HepG2 (cell line): ENCODE measurements around the gene KCNJ14. TPM values are rescaled to one million over a fixed set of nuclear protein-coding genes. Genes with fewer than 3 reads are reported as not detected.

Experiments
- KAT7 ChIP-seq: IDR thresholded peaks from 2 replicates; pipeline ENCODE4 v1.6.1; 2018; ENCODE audit warnings: borderline replicate concordance, missing compliant biosample characterization
- ONECUT2 ChIP-seq: sonication (generic); formaldehyde crosslinking; IDR thresholded peaks from 2 replicates; pipeline ENCODE4 v1.4.0; 2020; ENCODE audit warnings: missing genetic modification reagents
- PPARG ChIP-seq: conservative IDR thresholded peaks from 2 replicates; pipeline ENCODE4 v1.6.1; 2016; ENCODE audit warnings: missing biosample characterization, missing genetic modification reagents
- ZC3H4 ChIP-seq: sonication (generic); formaldehyde crosslinking; IDR thresholded peaks from 2 replicates; pipeline ENCODE4 v1.4.0; 2020; ENCODE audit warnings: missing genetic modification reagents, borderline replicate concordance
- ZKSCAN1 ChIP-seq: fragments of 150-350 bp; IDR thresholded peaks from 2 replicates; pipeline ENCODE4 v1.6.1; 2014; ENCODE audit warnings: low read length
- polyA plus RNA-seq, 8 experiments: library from polyadenylated mRNA; depleted of rRNA in 3 of 8; stranded (reverse) in 7 of 8; unstranded in 1 of 8; fragments of >200 nt; fragmentation: Illumina TruSeq in 4 of 8; extraction: Trizol in 4 of 8; gene quantifications; 2 replicates each; pipeline versions ENCODE4 v1.2.1 to v1.2.3, GENCODE V29; 2011 to 2016; ENCODE audit warnings: low read depth in 4 of 8, missing spikeins in 1 of 8, mixed read lengths in 1 of 8; ENCODE audit not compliant: insufficient read depth in 1 of 8
- total RNA-seq, 5 experiments: library from RNA; depleted of rRNA; stranded (reverse); fragments of >200 nt; fragmentation: Illumina TruSeq; extraction: Trizol; gene quantifications; 2 replicates each; pipeline ENCODE4 v1.2.3, GENCODE V29; 2016; ENCODE audit warnings: low read depth in 1 of 5
- TF ChIP-seq, protein P1 (sequence below): fragments of 450-650 bp; IDR thresholded peaks from 2 replicates; pipeline ENCODE4 v1.6.1; 2017; ENCODE audit warnings: mild to moderate bottlenecking
- TF ChIP-seq, protein P2 (sequence below): sonication (generic); formaldehyde crosslinking; IDR thresholded peaks from 2 replicates; pipeline ENCODE4 v1.5.0; 2020; ENCODE audit warnings: missing genetic modification reagents
- TF ChIP-seq, protein P3 (sequence below), 2 experiments: fragments of 450-650 bp in 1 of 2; sonication (generic) in 1 of 2; formaldehyde crosslinking in 1 of 2; IDR thresholded peaks; 2 replicates each; pipeline versions ENCODE4 v1.6.1 to v1.8.0; 2016 to 2022; ENCODE audit warnings: antibody characterized with exemption in 1 of 2, mild to moderate bottlenecking in 1 of 2, missing genetic modification reagents in 1 of 2
- TF ChIP-seq, protein P4 (sequence below): fragments of 450-650 bp; IDR thresholded peaks from 2 replicates; pipeline ENCODE4 v1.6.1; 2016
- TF ChIP-seq, protein P5 (sequence below): sonication (generic); formaldehyde crosslinking; IDR thresholded peaks from 2 replicates; pipeline ENCODE4 v1.4.0; 2020; ENCODE audit warnings: missing genetic modification reagents, borderline replicate concordance

KCNJ14 gene
- total and polyA plus RNA-seq, 2 of the 13 experiments (the other 11 are each of a cell fraction or from before 2014, with no cell fraction given): 0.20 to 0.51 TPM

DNA sequence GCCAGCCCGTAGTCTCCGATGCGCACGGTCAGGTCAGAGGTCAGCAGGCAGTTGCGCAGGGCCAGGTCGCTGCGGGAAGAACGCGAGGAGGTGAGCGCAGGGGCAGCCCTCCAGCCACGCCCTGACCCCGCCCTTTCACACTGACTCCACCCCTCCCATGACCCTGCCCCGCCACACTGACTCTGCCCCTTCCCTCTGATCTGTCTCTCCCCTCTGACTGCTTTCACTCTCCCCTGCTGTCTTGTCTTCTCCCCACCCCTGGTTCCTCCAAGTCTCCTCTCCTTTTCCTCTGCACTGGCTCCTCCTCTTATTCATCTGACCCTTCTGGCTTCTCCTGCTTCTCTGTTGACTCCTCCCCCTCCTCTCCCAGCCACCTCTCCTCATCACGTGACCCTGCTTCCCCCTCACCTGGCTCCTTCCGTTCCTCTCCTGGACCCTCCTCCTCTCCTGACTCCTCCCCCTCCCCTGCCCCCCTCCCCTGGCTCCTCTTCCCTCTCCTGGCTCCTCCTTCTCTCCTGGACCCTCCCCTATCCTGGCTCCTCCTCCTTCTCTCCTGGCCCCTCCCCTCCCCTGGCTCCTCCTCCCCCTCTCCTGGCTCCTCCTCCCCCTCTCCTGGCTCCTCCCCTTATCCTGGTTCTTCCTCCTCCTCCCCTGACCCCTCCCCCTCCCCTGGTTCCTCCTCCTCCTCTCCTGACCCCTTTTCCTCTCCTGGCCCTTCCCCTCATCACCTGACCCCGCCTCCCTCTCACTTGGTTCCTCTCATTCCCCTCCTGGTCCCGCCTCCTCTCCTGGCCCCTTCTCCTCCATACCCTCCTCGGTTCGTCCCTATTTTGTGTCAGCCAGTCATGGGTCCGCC is 46.3 kb downstream of the KCNJ14 start (continued):
- TF ChIP-seq, protein P1, sequence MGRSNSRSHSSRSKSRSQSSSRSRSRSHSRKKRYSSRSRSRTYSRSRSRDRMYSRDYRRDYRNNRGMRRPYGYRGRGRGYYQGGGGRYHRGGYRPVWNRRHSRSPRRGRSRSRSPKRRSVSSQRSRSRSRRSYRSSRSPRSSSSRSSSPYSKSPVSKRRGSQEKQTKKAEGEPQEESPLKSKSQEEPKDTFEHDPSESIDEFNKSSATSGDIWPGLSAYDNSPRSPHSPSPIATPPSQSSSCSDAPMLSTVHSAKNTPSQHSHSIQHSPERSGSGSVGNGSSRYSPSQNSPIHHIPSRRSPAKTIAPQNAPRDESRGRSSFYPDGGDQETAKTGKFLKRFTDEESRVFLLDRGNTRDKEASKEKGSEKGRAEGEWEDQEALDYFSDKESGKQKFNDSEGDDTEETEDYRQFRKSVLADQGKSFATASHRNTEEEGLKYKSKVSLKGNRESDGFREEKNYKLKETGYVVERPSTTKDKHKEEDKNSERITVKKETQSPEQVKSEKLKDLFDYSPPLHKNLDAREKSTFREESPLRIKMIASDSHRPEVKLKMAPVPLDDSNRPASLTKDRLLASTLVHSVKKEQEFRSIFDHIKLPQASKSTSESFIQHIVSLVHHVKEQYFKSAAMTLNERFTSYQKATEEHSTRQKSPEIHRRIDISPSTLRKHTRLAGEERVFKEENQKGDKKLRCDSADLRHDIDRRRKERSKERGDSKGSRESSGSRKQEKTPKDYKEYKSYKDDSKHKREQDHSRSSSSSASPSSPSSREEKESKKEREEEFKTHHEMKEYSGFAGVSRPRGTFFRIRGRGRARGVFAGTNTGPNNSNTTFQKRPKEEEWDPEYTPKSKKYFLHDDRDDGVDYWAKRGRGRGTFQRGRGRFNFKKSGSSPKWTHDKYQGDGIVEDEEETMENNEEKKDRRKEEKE: no peak
- TF ChIP-seq PPARG (CRISPR knock-in tag) (no peak), ZKSCAN1 (no peak), ZC3H4 (CRISPR knock-in tag) (no peak), KAT7 (no peak), ONECUT2 (CRISPR knock-in tag) (no peak)
- TF ChIP-seq, protein P2, sequence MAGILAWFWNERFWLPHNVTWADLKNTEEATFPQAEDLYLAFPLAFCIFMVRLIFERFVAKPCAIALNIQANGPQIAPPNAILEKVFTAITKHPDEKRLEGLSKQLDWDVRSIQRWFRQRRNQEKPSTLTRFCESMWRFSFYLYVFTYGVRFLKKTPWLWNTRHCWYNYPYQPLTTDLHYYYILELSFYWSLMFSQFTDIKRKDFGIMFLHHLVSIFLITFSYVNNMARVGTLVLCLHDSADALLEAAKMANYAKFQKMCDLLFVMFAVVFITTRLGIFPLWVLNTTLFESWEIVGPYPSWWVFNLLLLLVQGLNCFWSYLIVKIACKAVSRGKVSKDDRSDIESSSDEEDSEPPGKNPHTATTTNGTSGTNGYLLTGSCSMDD: no peak
- TF ChIP-seq, protein P3, sequence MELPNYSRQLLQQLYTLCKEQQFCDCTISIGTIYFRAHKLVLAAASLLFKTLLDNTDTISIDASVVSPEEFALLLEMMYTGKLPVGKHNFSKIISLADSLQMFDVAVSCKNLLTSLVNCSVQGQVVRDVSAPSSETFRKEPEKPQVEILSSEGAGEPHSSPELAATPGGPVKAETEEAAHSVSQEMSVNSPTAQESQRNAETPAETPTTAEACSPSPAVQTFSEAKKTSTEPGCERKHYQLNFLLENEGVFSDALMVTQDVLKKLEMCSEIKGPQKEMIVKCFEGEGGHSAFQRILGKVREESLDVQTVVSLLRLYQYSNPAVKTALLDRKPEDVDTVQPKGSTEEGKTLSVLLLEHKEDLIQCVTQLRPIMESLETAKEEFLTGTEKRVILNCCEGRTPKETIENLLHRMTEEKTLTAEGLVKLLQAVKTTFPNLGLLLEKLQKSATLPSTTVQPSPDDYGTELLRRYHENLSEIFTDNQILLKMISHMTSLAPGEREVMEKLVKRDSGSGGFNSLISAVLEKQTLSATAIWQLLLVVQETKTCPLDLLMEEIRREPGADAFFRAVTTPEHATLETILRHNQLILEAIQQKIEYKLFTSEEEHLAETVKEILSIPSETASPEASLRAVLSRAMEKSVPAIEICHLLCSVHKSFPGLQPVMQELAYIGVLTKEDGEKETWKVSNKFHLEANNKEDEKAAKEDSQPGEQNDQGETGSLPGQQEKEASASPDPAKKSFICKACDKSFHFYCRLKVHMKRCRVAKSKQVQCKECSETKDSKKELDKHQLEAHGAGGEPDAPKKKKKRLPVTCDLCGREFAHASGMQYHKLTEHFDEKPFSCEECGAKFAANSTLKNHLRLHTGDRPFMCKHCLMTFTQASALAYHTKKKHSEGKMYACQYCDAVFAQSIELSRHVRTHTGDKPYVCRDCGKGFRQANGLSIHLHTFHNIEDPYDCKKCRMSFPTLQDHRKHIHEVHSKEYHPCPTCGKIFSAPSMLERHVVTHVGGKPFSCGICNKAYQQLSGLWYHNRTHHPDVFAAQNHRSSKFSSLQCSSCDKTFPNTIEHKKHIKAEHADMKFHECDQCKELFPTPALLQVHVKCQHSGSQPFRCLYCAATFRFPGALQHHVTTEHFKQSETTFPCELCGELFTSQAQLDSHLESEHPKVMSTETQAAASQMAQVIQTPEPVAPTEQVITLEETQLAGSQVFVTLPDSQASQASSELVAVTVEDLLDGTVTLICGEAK (IDR thresholded peaks at IDR 0.05): no peak
- TF ChIP-seq, protein P3 (CRISPR knock-in tag; IDR thresholded peaks at IDR 0.05): no peak
- TF ChIP-seq, protein P4, sequence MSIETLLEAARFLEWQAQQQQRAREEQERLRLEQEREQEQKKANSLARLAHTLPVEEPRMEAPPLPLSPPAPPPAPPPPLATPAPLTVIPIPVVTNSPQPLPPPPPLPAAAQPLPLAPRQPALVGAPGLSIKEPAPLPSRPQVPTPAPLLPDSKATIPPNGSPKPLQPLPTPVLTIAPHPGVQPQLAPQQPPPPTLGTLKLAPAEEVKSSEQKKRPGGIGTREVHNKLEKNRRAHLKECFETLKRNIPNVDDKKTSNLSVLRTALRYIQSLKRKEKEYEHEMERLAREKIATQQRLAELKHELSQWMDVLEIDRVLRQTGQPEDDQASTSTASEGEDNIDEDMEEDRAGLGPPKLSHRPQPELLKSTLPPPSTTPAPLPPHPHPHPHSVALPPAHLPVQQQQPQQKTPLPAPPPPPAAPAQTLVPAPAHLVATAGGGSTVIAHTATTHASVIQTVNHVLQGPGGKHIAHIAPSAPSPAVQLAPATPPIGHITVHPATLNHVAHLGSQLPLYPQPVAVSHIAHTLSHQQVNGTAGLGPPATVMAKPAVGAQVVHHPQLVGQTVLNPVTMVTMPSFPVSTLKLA: peak; percentile 14; the same call in 1 of the 2 replicates
- TF ChIP-seq, protein P5, sequence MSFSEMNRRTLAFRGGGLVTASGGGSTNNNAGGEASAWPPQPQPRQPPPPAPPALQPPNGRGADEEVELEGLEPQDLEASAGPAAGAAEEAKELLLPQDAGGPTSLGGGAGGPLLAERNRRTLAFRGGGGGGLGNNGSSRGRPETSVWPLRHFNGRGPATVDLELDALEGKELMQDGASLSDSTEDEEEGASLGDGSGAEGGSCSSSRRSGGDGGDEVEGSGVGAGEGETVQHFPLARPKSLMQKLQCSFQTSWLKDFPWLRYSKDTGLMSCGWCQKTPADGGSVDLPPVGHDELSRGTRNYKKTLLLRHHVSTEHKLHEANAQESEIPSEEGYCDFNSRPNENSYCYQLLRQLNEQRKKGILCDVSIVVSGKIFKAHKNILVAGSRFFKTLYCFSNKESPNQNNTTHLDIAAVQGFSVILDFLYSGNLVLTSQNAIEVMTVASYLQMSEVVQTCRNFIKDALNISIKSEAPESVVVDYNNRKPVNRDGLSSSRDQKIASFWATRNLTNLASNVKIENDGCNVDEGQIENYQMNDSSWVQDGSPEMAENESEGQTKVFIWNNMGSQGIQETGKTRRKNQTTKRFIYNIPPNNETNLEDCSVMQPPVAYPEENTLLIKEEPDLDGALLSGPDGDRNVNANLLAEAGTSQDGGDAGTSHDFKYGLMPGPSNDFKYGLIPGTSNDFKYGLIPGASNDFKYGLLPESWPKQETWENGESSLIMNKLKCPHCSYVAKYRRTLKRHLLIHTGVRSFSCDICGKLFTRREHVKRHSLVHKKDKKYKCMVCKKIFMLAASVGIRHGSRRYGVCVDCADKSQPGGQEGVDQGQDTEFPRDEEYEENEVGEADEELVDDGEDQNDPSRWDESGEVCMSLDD (CRISPR knock-in tag): no peak
